HepG2 (cell line): Measurements from ENCODE around the gene GDF9. TPM values are rescaled to one million over a fixed set of nuclear protein-coding genes. Genes with fewer than 3 reads are reported as not detected.

Experiments used
- EHMT2 ChIP-seq: fragments of 200-600 bp; sonication (generic); IDR thresholded peaks from 2 replicates; pipeline ENCODE4 v1.7.0; 2017; ENCODE audit warnings: antibody characterized with exemption, low read depth, low read length, borderline replicate concordance
- FOXC1 ChIP-seq: sonication (generic); formaldehyde crosslinking; IDR thresholded peaks from 2 replicates; pipeline ENCODE4 v1.8.0; 2022; ENCODE audit warnings: mild to moderate bottlenecking, missing genetic modification reagents, borderline replicate concordance
- GATA4 ChIP-seq: sonication (generic); IDR thresholded peaks from 2 replicates; pipeline ENCODE4 v1.6.1; 2016; ENCODE audit warnings: antibody characterized with exemption, low read depth, borderline replicate concordance
- HMG20B ChIP-seq: conservative IDR thresholded peaks from 2 replicates; pipeline ENCODE4 v1.6.1; 2016; ENCODE audit warnings: missing genetic modification reagents, missing compliant biosample characterization
- HNF4A ChIP-seq: sonication (generic); formaldehyde crosslinking; IDR thresholded peaks from 2 replicates; pipeline ENCODE4 v1.4.0; 2020; ENCODE audit warnings: missing genetic modification reagents
- JUND ChIP-seq: sonication (generic); formaldehyde crosslinking; IDR thresholded peaks from 2 replicates; pipeline ENCODE4 v1.8.0; 2022; ENCODE audit warnings: mild to moderate bottlenecking, missing genetic modification reagents
- KDM6A ChIP-seq: IDR thresholded peaks from 2 replicates; pipeline ENCODE4 v1.6.1; 2016; ENCODE audit warnings: low read depth
- KLF15 ChIP-seq: sonication (generic); formaldehyde crosslinking; IDR thresholded peaks from 2 replicates; pipeline ENCODE4 v1.8.1; 2023; ENCODE audit warnings: borderline replicate concordance, mild to moderate bottlenecking, inconsistent platforms, missing genetic modification reagents, mixed read lengths
- KLF9 ChIP-seq: IDR thresholded peaks from 2 replicates; pipeline ENCODE4 v1.6.1; 2016; ENCODE audit warnings: low read depth
- NCOA1 ChIP-seq: sonication (generic); formaldehyde crosslinking; IDR thresholded peaks from 2 replicates; pipeline ENCODE4 v1.9.0; 2021; ENCODE audit warnings: missing genetic modification reagents
- PAX8 ChIP-seq: sonication (generic); formaldehyde crosslinking; IDR thresholded peaks from 2 replicates; pipeline ENCODE4 v1.8.0; 2022; ENCODE audit warnings: mild to moderate bottlenecking, missing genetic modification reagents, borderline replicate concordance
- RAD51 ChIP-seq: fragments of 450-650 bp; IDR thresholded peaks from 2 replicates; pipeline ENCODE4 v1.6.1; 2016; ENCODE audit warnings: borderline replicate concordance
- REL ChIP-seq: sonication (generic); formaldehyde crosslinking; conservative IDR thresholded peaks from 2 replicates; pipeline ENCODE4 v1.8.0; 2022; ENCODE audit warnings: mild to moderate bottlenecking, missing genetic modification reagents, moderate library complexity
- SMARCC2 ChIP-seq: fragments of 450-650 bp; IDR thresholded peaks from 2 replicates; pipeline ENCODE4 v1.6.1; 2017; ENCODE audit warnings: antibody characterized with exemption, mild to moderate bottlenecking
- ZBTB21 ChIP-seq: sonication (generic); formaldehyde crosslinking; IDR thresholded peaks from 2 replicates; pipeline ENCODE4 v1.4.0; 2020; ENCODE audit warnings: missing genetic modification reagents
- ZNF543 ChIP-seq: sonication (generic); formaldehyde crosslinking; IDR thresholded peaks from 2 replicates; pipeline ENCODE4 v1.4.0; 2020; ENCODE audit warnings: mild to moderate bottlenecking, missing genetic modification reagents
- ZNF557 ChIP-seq: sonication (generic); formaldehyde crosslinking; IDR thresholded peaks from 2 replicates; pipeline ENCODE4 v1.4.0; 2020; ENCODE audit warnings: missing genetic modification reagents
- ZNF781 ChIP-seq: sonication (generic); formaldehyde crosslinking; IDR thresholded peaks from 2 replicates; pipeline ENCODE4 v1.5.1; 2020; ENCODE audit warnings: borderline replicate concordance, mild to moderate bottlenecking, missing genetic modification reagents; ENCODE audit errors: not compliant biosample characterization
- polyA plus RNA-seq, 8 experiments: library from polyadenylated mRNA; depleted of rRNA in 3 of 8; stranded (reverse) in 7 of 8; unstranded in 1 of 8; fragments of >200 nt; fragmentation: Illumina TruSeq in 4 of 8; extraction: Trizol in 4 of 8; gene quantifications; 2 replicates each; pipeline versions ENCODE4 v1.2.1 to v1.2.3, GENCODE V29; 2011 to 2016; ENCODE audit warnings: low read depth in 4 of 8, missing spikeins in 1 of 8, mixed read lengths in 1 of 8; ENCODE audit not compliant: insufficient read depth in 1 of 8
- total RNA-seq, 5 experiments: library from RNA; depleted of rRNA; stranded (reverse); fragments of >200 nt; fragmentation: Illumina TruSeq; extraction: Trizol; gene quantifications; 2 replicates each; pipeline ENCODE4 v1.2.3, GENCODE V29; 2016; ENCODE audit warnings: low read depth in 1 of 5
- TF ChIP-seq, protein P1 (sequence below): sonication (generic); formaldehyde crosslinking; conservative IDR thresholded peaks from 2 replicates; pipeline ENCODE4 v1.8.0; 2022; ENCODE audit warnings: low read depth, missing genetic modification reagents
- TF ChIP-seq, protein P2 (sequence below): sonication (generic); formaldehyde crosslinking; IDR thresholded peaks from 2 replicates; pipeline ENCODE4 v1.5.0; 2020; ENCODE audit warnings: missing genetic modification reagents, mild to moderate bottlenecking, borderline replicate concordance
- TF ChIP-seq, protein P3 (sequence below): sonication (generic); formaldehyde crosslinking; IDR thresholded peaks from 2 replicates; pipeline ENCODE4 v1.4.0; 2020; ENCODE audit warnings: missing genetic modification reagents, borderline replicate concordance

Gene GDF9
- total and polyA plus RNA-seq, 2 of the 13 experiments (the other 11 are each of a cell fraction or from before 2014, with no cell fraction given): 0.33 to 0.38 TPM

DNA sequence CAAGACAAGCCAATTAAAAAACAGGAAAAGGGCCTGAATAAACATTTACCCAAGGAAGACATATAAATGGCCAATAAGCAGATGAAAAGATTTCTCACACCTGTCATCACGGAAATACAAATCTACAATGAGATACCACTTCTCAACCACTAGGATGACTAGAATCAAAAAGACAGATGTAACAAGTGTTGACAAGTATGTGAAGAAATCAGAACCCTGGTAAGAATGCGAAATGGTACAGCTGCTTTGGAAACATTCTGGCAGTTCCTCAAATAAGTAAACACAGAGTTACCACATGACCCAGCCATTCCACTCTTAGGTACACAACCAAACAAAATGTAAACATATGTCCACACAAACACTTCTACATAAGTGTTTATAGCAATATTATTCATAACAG is 39.7 kb upstream of the GDF9 start (continued):
- TF ChIP-seq, protein P1, sequence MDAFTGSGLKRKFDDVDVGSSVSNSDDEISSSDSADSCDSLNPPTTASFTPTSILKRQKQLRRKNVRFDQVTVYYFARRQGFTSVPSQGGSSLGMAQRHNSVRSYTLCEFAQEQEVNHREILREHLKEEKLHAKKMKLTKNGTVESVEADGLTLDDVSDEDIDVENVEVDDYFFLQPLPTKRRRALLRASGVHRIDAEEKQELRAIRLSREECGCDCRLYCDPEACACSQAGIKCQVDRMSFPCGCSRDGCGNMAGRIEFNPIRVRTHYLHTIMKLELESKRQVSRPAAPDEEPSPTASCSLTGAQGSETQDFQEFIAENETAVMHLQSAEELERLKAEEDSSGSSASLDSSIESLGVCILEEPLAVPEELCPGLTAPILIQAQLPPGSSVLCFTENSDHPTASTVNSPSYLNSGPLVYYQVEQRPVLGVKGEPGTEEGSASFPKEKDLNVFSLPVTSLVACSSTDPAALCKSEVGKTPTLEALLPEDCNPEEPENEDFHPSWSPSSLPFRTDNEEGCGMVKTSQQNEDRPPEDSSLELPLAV (CRISPR knock-in tag): no peak
- TF ChIP-seq ZNF557 (CRISPR knock-in tag): no peak
- no peak for TF ChIP-seq PAX8 (CRISPR knock-in tag)
- TF ChIP-seq ZBTB21 (CRISPR knock-in tag): no peak
- TF ChIP-seq KLF15 (CRISPR knock-in tag): no peak
- TF ChIP-seq HNF4A (CRISPR knock-in tag): no peak
- no peak for TF ChIP-seq FOXC1
- TF ChIP-seq, protein P2, sequence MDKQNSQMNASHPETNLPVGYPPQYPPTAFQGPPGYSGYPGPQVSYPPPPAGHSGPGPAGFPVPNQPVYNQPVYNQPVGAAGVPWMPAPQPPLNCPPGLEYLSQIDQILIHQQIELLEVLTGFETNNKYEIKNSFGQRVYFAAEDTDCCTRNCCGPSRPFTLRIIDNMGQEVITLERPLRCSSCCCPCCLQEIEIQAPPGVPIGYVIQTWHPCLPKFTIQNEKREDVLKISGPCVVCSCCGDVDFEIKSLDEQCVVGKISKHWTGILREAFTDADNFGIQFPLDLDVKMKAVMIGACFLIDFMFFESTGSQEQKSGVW (CRISPR knock-in tag): no peak
- no peak for TF ChIP-seq SMARCC2
- no peak for TF ChIP-seq RAD51
- TF ChIP-seq EHMT2: no peak
- TF ChIP-seq KDM6A (CRISPR knock-in tag): no peak
- no peak for TF ChIP-seq ZNF781 (CRISPR knock-in tag)
- TF ChIP-seq NCOA1 (CRISPR knock-in tag): no peak
- TF ChIP-seq ZNF543: no peak
- TF ChIP-seq, protein P3, sequence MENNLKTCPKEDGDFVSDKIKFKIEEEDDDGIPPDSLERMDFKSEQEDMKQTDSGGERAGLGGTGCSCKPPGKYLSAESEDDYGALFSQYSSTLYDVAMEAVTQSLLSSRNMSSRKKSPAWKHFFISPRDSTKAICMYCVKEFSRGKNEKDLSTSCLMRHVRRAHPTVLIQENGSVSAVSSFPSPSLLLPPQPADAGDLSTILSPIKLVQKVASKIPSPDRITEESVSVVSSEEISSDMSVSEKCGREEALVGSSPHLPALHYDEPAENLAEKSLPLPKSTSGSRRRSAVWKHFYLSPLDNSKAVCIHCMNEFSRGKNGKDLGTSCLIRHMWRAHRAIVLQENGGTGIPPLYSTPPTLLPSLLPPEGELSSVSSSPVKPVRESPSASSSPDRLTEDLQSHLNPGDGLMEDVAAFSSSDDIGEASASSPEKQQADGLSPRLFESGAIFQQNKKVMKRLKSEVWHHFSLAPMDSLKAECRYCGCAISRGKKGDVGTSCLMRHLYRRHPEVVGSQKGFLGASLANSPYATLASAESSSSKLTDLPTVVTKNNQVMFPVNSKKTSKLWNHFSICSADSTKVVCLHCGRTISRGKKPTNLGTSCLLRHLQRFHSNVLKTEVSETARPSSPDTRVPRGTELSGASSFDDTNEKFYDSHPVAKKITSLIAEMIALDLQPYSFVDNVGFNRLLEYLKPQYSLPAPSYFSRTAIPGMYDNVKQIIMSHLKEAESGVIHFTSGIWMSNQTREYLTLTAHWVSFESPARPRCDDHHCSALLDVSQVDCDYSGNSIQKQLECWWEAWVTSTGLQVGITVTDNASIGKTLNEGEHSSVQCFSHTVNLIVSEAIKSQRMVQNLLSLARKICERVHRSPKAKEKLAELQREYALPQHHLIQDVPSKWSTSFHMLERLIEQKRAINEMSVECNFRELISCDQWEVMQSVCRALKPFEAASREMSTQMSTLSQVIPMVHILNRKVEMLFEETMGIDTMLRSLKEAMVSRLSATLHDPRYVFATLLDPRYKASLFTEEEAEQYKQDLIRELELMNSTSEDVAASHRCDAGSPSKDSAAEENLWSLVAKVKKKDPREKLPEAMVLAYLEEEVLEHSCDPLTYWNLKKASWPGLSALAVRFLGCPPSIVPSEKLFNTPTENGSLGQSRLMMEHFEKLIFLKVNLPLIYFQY (CRISPR knock-in tag): no peak
- TF ChIP-seq HMG20B: no peak
- TF ChIP-seq KLF9 (CRISPR knock-in tag): no peak
- TF ChIP-seq GATA4: no peak
- TF ChIP-seq REL (CRISPR knock-in tag): no peak
- no peak for TF ChIP-seq JUND (CRISPR knock-in tag)
